ENCODE data around the gene VAX1. TPM values are rescaled to one million over a fixed set of nuclear protein-coding genes. Genes with fewer than 3 reads are reported as not detected.

Gene VAX1
- total and polyA plus RNA-seq, 2 donors from 2014 or later = not detected

DNA sequence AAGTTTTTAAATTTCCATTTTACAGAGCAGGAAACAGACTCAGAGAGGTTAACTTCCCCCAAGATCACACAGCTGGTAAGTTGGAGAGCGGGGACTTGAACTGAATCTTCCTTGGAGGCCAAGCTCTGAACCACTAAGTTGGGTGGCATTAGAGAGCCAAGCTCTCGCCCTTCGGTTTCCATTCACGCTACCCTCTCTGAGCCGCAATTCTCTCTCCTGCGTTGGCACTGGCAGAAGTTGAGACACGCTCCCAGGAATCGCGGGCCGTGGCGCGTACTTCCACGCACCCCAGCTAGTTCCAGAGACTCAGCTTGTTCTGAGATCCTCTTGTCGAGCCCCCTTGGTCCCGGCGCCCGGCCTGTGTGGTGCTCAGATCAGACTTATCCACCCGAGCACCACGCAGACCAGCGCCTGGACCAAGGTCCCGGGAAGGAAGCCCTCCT is 29.3 kb upstream of the VAX1 start:
- H3K4me1 ChIP-seq (ENCODE audit: control insufficient read depth in 2 of 3, insufficient read depth in 2 of 3, low read depth in 1 of 3, low read length in 3 of 3) = peaks cover 0 to 19% (median 0%) of the 10 kb centered on the region in 3 donors
- TF ChIP-seq, protein P1, sequence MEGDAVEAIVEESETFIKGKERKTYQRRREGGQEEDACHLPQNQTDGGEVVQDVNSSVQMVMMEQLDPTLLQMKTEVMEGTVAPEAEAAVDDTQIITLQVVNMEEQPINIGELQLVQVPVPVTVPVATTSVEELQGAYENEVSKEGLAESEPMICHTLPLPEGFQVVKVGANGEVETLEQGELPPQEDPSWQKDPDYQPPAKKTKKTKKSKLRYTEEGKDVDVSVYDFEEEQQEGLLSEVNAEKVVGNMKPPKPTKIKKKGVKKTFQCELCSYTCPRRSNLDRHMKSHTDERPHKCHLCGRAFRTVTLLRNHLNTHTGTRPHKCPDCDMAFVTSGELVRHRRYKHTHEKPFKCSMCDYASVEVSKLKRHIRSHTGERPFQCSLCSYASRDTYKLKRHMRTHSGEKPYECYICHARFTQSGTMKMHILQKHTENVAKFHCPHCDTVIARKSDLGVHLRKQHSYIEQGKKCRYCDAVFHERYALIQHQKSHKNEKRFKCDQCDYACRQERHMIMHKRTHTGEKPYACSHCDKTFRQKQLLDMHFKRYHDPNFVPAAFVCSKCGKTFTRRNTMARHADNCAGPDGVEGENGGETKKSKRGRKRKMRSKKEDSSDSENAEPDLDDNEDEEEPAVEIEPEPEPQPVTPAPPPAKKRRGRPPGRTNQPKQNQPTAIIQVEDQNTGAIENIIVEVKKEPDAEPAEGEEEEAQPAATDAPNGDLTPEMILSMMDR (IDR thresholded peaks at IDR 0.05; ENCODE audit: borderline replicate concordance, extremely low read depth, insufficient read depth) = no peak
- intact Hi-C loops (cut with DNase I) = no loop called here

GRCh38 chr10:117166418-117167345 is 28.6 kb upstream of the VAX1 start:
- intact Hi-C loops (cut with DNase I) = no loop called here
- peak in 1 of 5 donors; percentile 54 for DNase-seq
- Histone ChIP-seq H3K27ac (ENCODE audit: low read depth in 2 of 2, low read length in 2 of 2) (no peak overlapping the region), H3K9ac (ENCODE audit: low read length in 3 of 3) (no peak overlapping the region), H3K4me1 (ENCODE audit: control insufficient read depth in 2 of 3, insufficient read depth in 2 of 3, low read depth in 1 of 3, low read length in 3 of 3) (peaks cover 0 to 19% (median 0%) of the 10 kb centered on the region in 3 donors), H3K27me3 (ENCODE audit: control insufficient read depth, insufficient read depth, low read length) (peaks cover 79% of the 10 kb centered on the region), H3K36me3 (ENCODE audit: control insufficient read depth in 2 of 3, insufficient read depth in 3 of 3, low read length in 3 of 3) (no peaks in the 10 kb centered on the region), H3K9me3 (ENCODE audit: control insufficient read depth in 2 of 3, insufficient read depth in 1 of 3, low read length in 3 of 3) (no peaks in the 10 kb centered on the region), H3K4me3 (ENCODE audit: low read length in 3 of 3) (no peak overlapping the region)
- TF ChIP-seq, protein P1 (IDR thresholded peaks at IDR 0.05; ENCODE audit: borderline replicate concordance, extremely low read depth, insufficient read depth) = no peak
- FAIRE-seq = no peak

More for the DNA sequence above, 29.3 kb upstream of the VAX1 start:
- H3K9ac ChIP-seq (ENCODE audit: low read length in 3 of 3) = no peak overlapping the region
- DNase-seq (peak in 1 of 5 donors; percentile 41), FAIRE-seq (no peak)
- H3K9me3 ChIP-seq (ENCODE audit: control insufficient read depth in 2 of 3, insufficient read depth in 1 of 3, low read length in 3 of 3) = no peaks in the 10 kb centered on the region
- peak overlapping the region in 1 of 3 donors; percentile 37 for H3K4me3 ChIP-seq (ENCODE audit: low read length in 3 of 3)
- H3K27ac ChIP-seq (ENCODE audit: low read depth in 2 of 2, low read length in 2 of 2) = no peak overlapping the region
- H3K27me3 ChIP-seq (ENCODE audit: control insufficient read depth, insufficient read depth, low read length) = peaks cover 79% of the 10 kb centered on the region
- no peaks in the 10 kb centered on the region for H3K36me3 ChIP-seq (ENCODE audit: control insufficient read depth in 2 of 3, insufficient read depth in 3 of 3, low read length in 3 of 3)

DNA sequence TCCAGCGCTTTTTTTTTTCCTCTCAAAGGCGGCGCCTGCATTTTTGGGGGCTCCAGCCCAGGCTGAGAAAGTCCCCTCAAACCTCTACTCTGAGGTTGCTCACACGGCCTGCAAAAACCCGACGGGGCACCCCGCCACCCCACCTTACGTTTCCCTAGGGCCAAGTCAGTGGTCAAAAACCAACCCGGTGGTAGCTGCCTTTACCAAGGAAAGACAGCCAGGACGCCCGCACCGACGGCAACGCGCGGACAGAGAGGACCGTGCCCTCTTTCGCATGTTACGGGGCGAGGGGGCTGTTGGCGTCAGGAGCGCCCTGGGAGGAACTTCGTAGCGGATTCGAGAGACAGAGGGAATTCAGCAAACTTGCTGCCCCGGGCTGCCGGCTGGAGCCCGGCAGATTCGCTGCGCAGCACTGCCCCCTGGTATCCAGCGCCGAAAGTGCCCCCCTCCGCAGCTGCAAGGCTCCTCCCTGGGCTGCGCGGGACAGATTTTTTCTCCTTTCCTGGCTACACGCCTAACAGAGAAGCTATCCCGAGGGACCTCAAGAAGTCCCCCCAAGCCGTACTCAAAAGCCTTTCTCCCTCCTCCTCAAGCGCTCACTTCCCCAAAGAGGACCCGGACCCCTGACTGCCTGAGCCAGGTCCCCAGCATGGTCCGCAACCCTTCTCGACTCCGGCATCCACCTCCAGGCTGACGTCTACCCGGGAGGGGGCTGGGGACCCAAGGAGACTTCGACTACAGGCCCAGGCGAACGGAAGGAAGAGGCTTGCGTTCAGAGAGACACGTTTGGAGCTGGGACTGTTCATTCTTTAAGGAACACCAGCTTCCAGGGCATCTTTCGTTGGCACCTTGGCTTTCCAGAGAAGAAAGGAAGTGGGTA is 27.7 kb upstream of the VAX1 start:
- H3K27ac ChIP-seq (ENCODE audit: low read depth in 2 of 2, low read length in 2 of 2) = no peak overlapping the region
- intact Hi-C loops (cut with DNase I) = no loop called here
- peaks cover 79% of the 10 kb centered on the region for H3K27me3 ChIP-seq (ENCODE audit: control insufficient read depth, insufficient read depth, low read length)
- H3K9ac ChIP-seq (ENCODE audit: low read length in 3 of 3) = no peak overlapping the region
- H3K36me3 ChIP-seq (ENCODE audit: control insufficient read depth in 2 of 3, insufficient read depth in 3 of 3, low read length in 3 of 3) = no peaks in the 10 kb centered on the region
- peak; percentile 73 to 79 (median 77) for DNase-seq
- TF ChIP-seq, protein P1 (IDR thresholded peaks at IDR 0.05; ENCODE audit: borderline replicate concordance, extremely low read depth, insufficient read depth) = peak; percentile 44
- no peak for FAIRE-seq
- H3K4me3 ChIP-seq (ENCODE audit: low read length in 3 of 3) = peak overlapping the region in 1 of 3 donors; percentile 26
- no peaks in the 10 kb centered on the region for H3K9me3 ChIP-seq (ENCODE audit: control insufficient read depth in 2 of 3, insufficient read depth in 1 of 3, low read length in 3 of 3)
- peaks cover 0 to 19% (median 0%) of the 10 kb centered on the region in 3 donors for H3K4me1 ChIP-seq (ENCODE audit: control insufficient read depth in 2 of 3, insufficient read depth in 2 of 3, low read depth in 1 of 3, low read length in 3 of 3)
